D721Med (cell line): Measurements from ENCODE around the gene GAPT.

ENCODE experiments used
- DNase-seq: peaks from one replicate; pipeline ENCODE4 v3.0.0; 2011; ENCODE audit warnings: low spot score; ENCODE audit not compliant: insufficient read length
- FAIRE-seq: peaks from 2 replicates; lab custom pipeline; 2011; peaks lifted over from hg19 to GRCh38; lab: Jason Lieb, UNC
- TF ChIP-seq, protein P1 (sequence below): IDR thresholded peaks from 2 replicates; pipeline ENCODE4 v1.5.1; 2012; ENCODE audit warnings: mild to moderate bottlenecking, control low read depth; ENCODE audit not compliant: insufficient read depth; ENCODE audit errors: missing control alignments

GAPT gene

DNA sequence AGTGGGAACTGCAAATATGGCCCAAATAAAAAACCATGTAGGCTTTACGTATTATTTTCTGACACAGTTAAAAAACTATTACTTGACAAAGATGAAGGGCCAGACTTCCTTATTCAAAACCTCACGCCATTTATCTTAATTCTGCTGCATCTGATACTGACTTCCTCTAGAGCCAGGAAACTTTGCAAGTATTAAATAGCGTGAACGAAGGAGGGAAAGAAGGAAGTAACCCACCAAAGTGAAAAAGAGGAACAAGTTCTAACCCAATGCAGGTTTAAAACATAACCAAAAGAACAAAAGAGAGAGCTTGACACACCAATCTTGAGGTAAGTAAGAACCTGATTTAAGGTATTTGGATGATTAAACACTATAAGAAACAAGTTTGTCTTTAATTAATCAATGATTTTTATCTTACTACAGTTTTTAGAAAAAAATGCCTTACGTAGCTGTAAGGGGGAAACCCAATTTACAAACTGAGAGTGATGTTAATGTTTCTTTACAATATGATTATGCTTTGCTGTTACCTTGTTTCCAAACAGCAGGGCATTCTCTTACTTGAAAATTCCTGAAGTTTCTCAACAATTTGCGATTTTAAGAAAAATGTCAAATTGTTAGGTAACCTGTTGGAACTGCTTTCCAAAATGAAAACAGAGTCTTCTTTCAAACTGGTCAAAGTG is at the start of gene GAPT:
Gene GAPT, plus strand, starts transcription at position 220 of the 677 bp plus-strand sequence. CDS start 3,102 bp downstream, outside the sequence.
- TF ChIP-seq, protein P1, sequence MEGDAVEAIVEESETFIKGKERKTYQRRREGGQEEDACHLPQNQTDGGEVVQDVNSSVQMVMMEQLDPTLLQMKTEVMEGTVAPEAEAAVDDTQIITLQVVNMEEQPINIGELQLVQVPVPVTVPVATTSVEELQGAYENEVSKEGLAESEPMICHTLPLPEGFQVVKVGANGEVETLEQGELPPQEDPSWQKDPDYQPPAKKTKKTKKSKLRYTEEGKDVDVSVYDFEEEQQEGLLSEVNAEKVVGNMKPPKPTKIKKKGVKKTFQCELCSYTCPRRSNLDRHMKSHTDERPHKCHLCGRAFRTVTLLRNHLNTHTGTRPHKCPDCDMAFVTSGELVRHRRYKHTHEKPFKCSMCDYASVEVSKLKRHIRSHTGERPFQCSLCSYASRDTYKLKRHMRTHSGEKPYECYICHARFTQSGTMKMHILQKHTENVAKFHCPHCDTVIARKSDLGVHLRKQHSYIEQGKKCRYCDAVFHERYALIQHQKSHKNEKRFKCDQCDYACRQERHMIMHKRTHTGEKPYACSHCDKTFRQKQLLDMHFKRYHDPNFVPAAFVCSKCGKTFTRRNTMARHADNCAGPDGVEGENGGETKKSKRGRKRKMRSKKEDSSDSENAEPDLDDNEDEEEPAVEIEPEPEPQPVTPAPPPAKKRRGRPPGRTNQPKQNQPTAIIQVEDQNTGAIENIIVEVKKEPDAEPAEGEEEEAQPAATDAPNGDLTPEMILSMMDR, result no peak
- no peak for DNase-seq
- FAIRE-seq, result no peak

DNA sequence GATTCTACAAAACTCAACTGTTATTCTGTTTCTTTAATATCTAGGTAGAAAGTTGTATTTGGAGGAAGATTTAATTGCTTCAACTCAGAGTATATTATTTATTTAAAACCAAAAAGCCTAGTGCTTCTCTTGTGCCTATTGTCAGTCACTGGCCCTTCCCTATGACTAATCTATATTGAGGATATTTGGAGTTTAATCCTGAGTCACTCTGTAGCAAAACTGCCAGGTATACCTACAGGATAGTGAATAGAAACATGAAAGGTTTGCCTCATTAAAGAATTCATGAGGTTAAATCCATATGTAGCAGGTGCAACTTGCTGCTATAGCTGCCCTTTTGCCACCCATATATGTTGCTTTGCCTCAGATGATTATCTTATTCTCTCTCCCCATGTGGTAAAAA is 46.4 kb upstream of the GAPT start:
- FAIRE-seq (no peak), DNase-seq (no peak)
- TF ChIP-seq, protein P1, result no peak

DNA sequence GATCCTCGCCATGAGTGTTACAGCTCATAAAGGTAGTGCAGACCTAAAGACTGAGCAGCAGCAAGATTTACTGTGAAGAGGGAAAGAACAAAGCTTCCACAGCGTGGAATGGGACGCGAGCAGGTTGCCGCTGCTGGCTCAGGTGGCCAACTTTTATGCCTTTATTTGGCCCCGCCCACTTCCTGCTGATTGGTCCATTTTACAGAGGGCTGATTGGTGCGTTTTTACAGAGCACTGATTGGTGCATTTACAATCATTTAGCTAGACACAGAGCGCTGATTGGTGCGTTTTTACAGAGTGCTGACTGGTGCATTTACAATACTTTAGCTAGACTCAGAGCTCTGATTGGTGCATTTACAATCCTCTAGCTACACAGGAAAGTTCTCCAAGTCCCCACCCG is 45.2 kb upstream of the GAPT start:
- DNase-seq (no peak), FAIRE-seq (no peak)
- TF ChIP-seq, protein P1, result no peak

DNA sequence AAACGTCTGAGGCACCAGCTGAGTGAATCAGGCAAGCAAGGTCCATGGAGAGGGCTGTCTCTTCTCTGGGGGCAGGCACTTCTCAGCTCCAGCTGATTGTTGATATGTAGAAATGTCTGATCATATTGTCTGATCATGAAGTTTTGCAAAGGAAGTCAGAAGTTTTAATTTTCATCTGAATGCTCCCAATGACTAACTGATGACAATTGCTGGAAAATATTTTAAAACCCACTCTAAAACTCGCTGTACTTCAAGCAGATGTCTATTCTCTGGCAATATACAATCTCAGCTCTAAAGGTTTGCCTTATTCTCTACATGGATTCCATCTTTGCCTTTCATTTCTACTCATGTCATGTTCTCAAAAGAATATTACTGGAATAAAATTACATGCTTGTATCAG is 44.0 kb upstream of the GAPT start:
- DNase-seq (no peak), FAIRE-seq (no peak)
- TF ChIP-seq, protein P1, result no peak

DNA sequence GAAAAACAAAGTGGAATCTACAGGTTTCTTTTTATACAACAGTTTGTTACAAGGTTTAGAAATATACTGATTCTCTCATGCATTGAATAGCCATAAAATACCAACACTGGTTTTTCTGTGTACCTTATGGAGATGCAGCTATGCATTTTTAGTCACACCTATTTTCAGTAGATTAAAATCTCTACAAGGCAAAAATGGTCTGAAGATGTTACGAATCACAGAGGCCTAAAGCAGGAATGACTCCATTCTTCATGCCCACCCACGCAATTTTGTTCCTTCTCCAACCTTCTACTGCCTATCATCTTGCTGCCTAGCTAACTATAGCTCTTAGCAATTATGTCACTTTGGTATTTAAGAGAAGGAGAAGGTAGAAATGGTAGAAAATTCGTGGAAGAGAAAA is 41.2 kb upstream of the GAPT start:
- DNase-seq (no peak), FAIRE-seq (no peak)
- TF ChIP-seq, protein P1, result no peak

DNA sequence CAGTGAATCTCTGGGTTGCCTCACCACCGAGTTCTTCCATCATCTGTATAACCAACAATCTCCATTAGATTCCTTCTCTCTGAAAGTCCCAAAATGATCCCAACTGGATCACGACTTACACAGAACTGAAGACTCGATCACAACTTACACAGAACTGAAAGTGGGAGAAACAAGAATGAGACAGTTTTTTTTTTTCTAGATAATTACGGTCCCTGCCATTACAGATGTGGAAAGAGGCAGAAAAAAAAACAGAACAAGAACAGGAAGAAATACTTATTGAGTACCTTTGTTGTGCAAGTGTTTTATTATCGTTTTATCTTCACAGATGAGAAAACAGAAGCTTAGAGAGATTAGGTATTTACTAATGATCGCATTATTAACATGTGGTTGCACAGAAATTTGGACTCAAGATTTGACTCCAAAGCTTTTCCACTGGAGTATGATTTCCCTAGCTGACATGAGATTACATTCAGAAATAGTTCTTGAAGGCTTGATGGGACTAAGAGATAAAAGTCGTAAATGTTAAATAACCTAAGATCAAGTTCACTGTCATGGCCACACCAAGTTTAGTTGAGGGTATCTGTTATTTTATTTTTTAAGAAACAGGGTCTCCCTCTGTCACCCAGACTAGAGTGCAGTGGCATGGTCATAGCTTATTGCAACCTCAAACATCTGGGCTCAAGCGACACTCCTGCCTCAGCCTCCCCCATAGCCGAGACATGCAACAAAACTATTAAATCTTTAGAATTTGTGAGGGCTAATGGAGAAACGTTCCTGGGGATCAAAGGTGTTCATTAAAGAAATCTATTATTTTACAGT is 40.2 kb upstream of the GAPT start:
- FAIRE-seq (peak; percentile 35), DNase-seq (no peak)
- TF ChIP-seq, protein P1, result no peak
